ENCODE measurements around the gene ZNF664.

Gene ZNF664

GRCh38 chr12:124044021-124044420 is 71.0 kb downstream of the ZNF664 start:
- no peak overlapping the region for H3K27ac ChIP-seq
- TF ChIP-seq ZFX (IDR thresholded peaks at IDR 0.05) = no peak

GRCh38 chr12:124044809-124045321 is 71.8 kb downstream of the ZNF664 start:
- TF ChIP-seq ZFX (IDR thresholded peaks at IDR 0.05) (no peak), CTCF (conservative IDR thresholded peaks at IDR 0.05) (no peak)
- H3K27ac ChIP-seq = no peak overlapping the region

DNA sequence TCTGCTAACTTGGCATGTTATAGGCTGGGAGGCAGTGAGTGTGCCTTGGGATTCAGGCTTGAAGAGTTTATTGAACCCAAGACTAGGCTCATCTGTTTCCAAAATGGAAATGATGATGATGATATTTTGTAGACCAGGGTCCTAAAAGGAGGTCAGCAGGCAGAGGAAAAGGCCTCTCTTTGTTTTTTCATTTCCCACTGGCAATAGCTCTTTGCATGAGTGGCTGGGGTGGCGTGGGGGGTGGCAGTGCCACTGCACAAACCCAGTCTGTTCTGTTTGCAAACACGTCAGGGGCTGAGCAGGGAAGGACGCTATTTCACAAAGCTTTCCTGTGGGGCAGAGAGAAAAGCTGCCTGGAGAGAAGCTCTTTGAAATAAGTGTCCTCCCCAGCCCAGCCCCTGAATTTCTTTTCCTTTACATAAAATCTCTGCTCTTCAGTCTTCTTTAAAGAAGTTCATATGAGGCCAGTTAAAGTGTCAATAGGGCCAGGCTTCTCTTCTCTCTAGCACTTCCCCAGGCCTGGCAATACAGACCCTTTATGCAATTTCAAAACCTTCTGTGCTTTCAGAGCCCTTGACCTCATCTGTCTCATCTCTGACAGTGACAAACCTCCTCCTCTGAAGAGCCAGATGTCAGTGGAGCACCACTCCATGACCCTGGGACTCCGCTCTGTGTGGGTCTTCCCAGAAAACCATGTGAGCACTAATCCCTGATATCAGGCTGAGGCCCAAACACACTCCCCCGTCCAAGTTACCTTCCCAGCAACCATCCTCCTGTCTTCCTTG is 72.8 kb downstream of the ZNF664 start:
- TF ChIP-seq ZFX (IDR thresholded peaks at IDR 0.05) (no peak), CTCF (conservative IDR thresholded peaks at IDR 0.05) (no peak)
- no peak overlapping the region for H3K27ac ChIP-seq

DNA sequence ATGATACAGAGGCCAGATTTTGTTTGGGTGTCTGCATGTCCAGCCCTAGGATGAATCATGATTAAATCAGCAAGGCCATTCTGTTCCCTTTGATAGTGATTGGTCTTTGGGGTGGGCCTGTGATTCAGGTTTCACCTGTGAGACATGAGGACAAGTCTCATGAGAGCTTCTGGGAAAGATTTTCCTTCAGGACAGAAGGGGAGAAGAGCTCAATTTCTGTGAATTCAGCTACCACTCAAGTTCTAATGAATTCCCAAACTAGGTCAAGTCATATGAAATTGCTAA is 73.4 kb downstream of the ZNF664 start:
- H3K27ac ChIP-seq = no peak overlapping the region
- TF ChIP-seq CTCF (conservative IDR thresholded peaks at IDR 0.05) (no peak), ZFX (IDR thresholded peaks at IDR 0.05) (no peak)

GRCh38 chr12:124047045-124047566 is 74.1 kb downstream of the ZNF664 start:
- no peak for TF ChIP-seq ZFX (IDR thresholded peaks at IDR 0.05)
- TF ChIP-seq CTCF (conservative IDR thresholded peaks at IDR 0.05) = no peak
- H3K27ac ChIP-seq = no peak overlapping the region

GRCh38 chr12:124049451-124050094 is 76.6 kb downstream of the ZNF664 start:
- no peak for TF ChIP-seq ZFX (IDR thresholded peaks at IDR 0.05)
- TF ChIP-seq CTCF (conservative IDR thresholded peaks at IDR 0.05) = no peak
- H3K27ac ChIP-seq = no peak overlapping the region

GRCh38 chr12:124053851-124054250 is 80.8 kb downstream of the ZNF664 start:
- TF ChIP-seq CTCF (conservative IDR thresholded peaks at IDR 0.05) (peak; percentile 48), ZFX (IDR thresholded peaks at IDR 0.05) (no peak)

More at GRCh38 chr12:124053851-124054250, 80.8 kb downstream of the ZNF664 start:
- no peak overlapping the region for H3K27ac ChIP-seq

Data from C4-2B (cell line).